Uterus (tissue), 2 donors: ENCODE data around the gene ADCY2.

Experiments used
- CTCF ChIP-seq, 4 experiments: fragments of 200-600 bp in 2 of 4; fragments of 450-650 bp in 2 of 4; sonication (generic) in 2 of 4; IDR thresholded peaks; one replicate each; pipeline ENCODE4 v1.5.1; 2016 to 2019; ENCODE audit warnings: antibody characterized with exemption in 4 of 4, mild to moderate bottlenecking in 2 of 4, moderate library complexity in 1 of 4
- POLR2A ChIP-seq, 2 donors: fragments of 450-650 bp; IDR thresholded peaks; one replicate each; pipeline ENCODE4 v1.6.1; 2016; ENCODE audit warnings: antibody characterized with exemption in 2 of 2, mild to moderate bottlenecking in 1 of 2, moderate library complexity in 1 of 2

GRCh38 chr5:7468742-7469141, 72.8 kb downstream of the ADCY2 start:
- TF ChIP-seq CTCF (IDR thresholded peaks at IDR 0.05) (no peak), POLR2A (IDR thresholded peaks at IDR 0.05) (no peak)
